ENCODE results near the gene INTS11.
"Not testable (repeated sequence)": the region's sequence is repeated elsewhere in the genome, so short reads cannot be mapped to it uniquely, and the experiment has no call there.

Gene INTS11

GRCh38 chr1:1319646-1319941, 4.9 kb downstream of the INTS11 start:
- H3K4me3 ChIP-seq (ENCODE audit: low read depth, low read length): no peak overlapping the region

GRCh38 chr1:1318777-1319645, 5.4 kb downstream of the INTS11 start:
- no peak for TF ChIP-seq CTCF (IDR thresholded peaks at IDR 0.05; ENCODE audit: borderline replicate concordance, insufficient read depth, low read depth, low read length)
- no peak overlapping the region for H3K4me3 ChIP-seq (ENCODE audit: low read depth, low read length)

More at GRCh38 chr1:1319646-1319941, 4.9 kb downstream of the INTS11 start:
- TF ChIP-seq CTCF (IDR thresholded peaks at IDR 0.05; ENCODE audit: borderline replicate concordance, insufficient read depth, low read depth, low read length): no peak

- H3K4me3 ChIP-seq (ENCODE audit: low read depth, low read length): no peak overlapping the region
- no peak for TF ChIP-seq CTCF (IDR thresholded peaks at IDR 0.05; ENCODE audit: borderline replicate concordance, insufficient read depth, low read depth, low read length)
These were observed 6.3 kb downstream of the INTS11 start for GRCh38 chr1:1318131-1318652.

- H3K4me3 ChIP-seq (ENCODE audit: low read depth, low read length): no peak overlapping the region
- no peak for TF ChIP-seq CTCF (IDR thresholded peaks at IDR 0.05; ENCODE audit: borderline replicate concordance, insufficient read depth, low read depth, low read length)
These were observed 7.0 kb downstream of the INTS11 start for GRCh38 chr1:1317420-1317819.

GRCh38 chr1:1316199-1316598, 8.3 kb downstream of the INTS11 start:
- H3K4me3 ChIP-seq (ENCODE audit: low read depth, low read length): not testable (repeated sequence)

GRCh38 chr1:1315435-1315954, 9.0 kb downstream of the INTS11 start:
- TF ChIP-seq CTCF (IDR thresholded peaks at IDR 0.05; ENCODE audit: borderline replicate concordance, insufficient read depth, low read depth, low read length): no peak
- no peak overlapping the region for H3K4me3 ChIP-seq (ENCODE audit: low read depth, low read length)

- TF ChIP-seq CTCF (IDR thresholded peaks at IDR 0.05; ENCODE audit: borderline replicate concordance, insufficient read depth, low read depth, low read length): no peak
- no peak overlapping the region for H3K4me3 ChIP-seq (ENCODE audit: low read depth, low read length)
These were observed 9.7 kb downstream of the INTS11 start for GRCh38 chr1:1314678-1315335.

All from GM12875 (cell line).